ENCODE data around the gene ENOX1. TPM values are rescaled to one million over a fixed set of nuclear protein-coding genes. Genes with fewer than 3 reads are reported as not detected.

ENOX1 gene
- total and polyA plus RNA-seq, 2 of the 8 experiments (the other 6 are each of a cell fraction or from before 2014, with no cell fraction given), result 0.23 to 0.37 TPM

DNA sequence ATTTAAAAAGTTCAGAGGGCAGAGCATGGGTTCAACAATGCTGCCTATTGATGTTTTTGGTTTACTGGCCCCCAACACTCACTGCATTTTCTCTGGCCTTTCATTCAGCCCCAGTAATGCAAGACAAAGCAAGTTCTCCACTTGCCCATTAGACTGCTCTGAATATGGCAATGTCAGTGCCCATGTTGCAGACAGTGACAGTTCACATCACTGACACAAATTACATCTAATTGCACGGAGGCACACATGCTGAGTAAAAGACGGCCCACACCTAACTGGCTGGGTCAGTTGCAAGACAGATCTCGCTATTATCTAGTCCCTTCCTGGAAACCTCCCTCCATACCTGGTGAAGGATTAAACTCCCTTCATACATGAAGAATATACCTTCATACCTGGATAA, 54.0 kb downstream of the ENOX1 start:
- Histone ChIP-seq H3K79me2 (ENCODE audit: control insufficient read depth in 1 of 2, insufficient read depth in 2 of 2, low read length in 2 of 2) (no peaks in the 10 kb centered on the region), H3K56ac (replicated peaks; ENCODE audit: insufficient read length, low read depth, low read length) (no peak overlapping the region), H3K4me3 (ENCODE audit: extremely low read depth in 1 of 4, insufficient read depth in 2 of 4, low read depth in 3 of 4, low read length in 4 of 4) (no peak overlapping the region), H3K36me3 (ENCODE audit: control insufficient read depth in 2 of 4, insufficient read depth in 4 of 4, low read length in 3 of 4) (no peaks in the 10 kb centered on the region), H3K18ac (ENCODE audit: extremely low read depth, low read length) (no peak overlapping the region), H3K27me3 (replicated peaks in 1 of 4; ENCODE audit: control insufficient read depth in 3 of 4, extremely low read depth in 1 of 4, insufficient read depth in 3 of 4, low read length in 3 of 4) (peaks cover 0 to 2% (median 0%) of the 10 kb centered on the region in 4 experiments; a peak in 2 of 7 replicates), H3K79me1 (ENCODE audit: low read depth, low read length) (no peaks in the 10 kb centered on the region), H4K20me1 (replicated peaks in 1 of 2; ENCODE audit: control insufficient read depth in 1 of 2, insufficient read depth in 2 of 2, low read length in 2 of 2) (no peaks in the 10 kb centered on the region), H2BK12ac (ENCODE audit: low read depth, low read length) (no peak overlapping the region), H4K5ac (ENCODE audit: insufficient read length, low read depth, low read length) (no peak overlapping the region), H3K9ac (replicated peaks in 1 of 4; ENCODE audit: extremely low read depth in 1 of 4, low read depth in 3 of 4, low read length in 3 of 4) (no peak overlapping the region), H3K4me1 (replicated peaks in 1 of 4; ENCODE audit: control insufficient read depth in 3 of 4, insufficient read depth in 4 of 4, low read length in 3 of 4) (peaks cover 0 to 2% (median 0%) of the 10 kb centered on the region in 4 experiments; a peak in 1 of 7 replicates), H3K9me3 (ENCODE audit: insufficient read depth in 2 of 2, low read depth in 1 of 2, low read length in 1 of 2) (no peaks in the 10 kb centered on the region), H2BK5ac (ENCODE audit: low read depth, low read length) (no peak overlapping the region), H3K23ac (ENCODE audit: insufficient read length) (no peak overlapping the region), H2BK120ac (replicated peaks; ENCODE audit: low read depth, low read length) (no peak overlapping the region), H2BK20ac (ENCODE audit: low read length) (no peak overlapping the region), H4K91ac (replicated peaks; ENCODE audit: insufficient read length, low read length) (no peak overlapping the region), H4K8ac (ENCODE audit: extremely low read depth, insufficient read depth, low read length) (no peak overlapping the region), H2AFZ (ENCODE audit: low read length) (no peak overlapping the region), H3K4me2 (ENCODE audit: insufficient read depth in 1 of 2, low read depth in 2 of 2, low read length in 2 of 2) (no peak overlapping the region), H2AK5ac (ENCODE audit: low read depth, low read length) (no peak overlapping the region), H3K27ac (ENCODE audit: low read depth, low read length) (no peak overlapping the region), H2BK15ac (ENCODE audit: low read length) (no peak overlapping the region), H3K23me2 (ENCODE audit: low read depth, low read length) (no peaks in the 10 kb centered on the region), H3K4ac (replicated peaks; ENCODE audit: insufficient read length, low read depth, low read length) (no peak overlapping the region), H3K14ac (ENCODE audit: insufficient read length) (no peak overlapping the region)
- ChIA-PET CTCF (ENCODE audit: partially characterized antibody) (no interaction called here), POLR2A (ENCODE audit: partially characterized antibody) (no interaction called here)
- FAIRE-seq (no peak), DNase-seq (ENCODE audit: low read depth in 1 of 2, low spot score in 2 of 2) (no peak)
- TF ChIP-seq CBX5 (IDR thresholded peaks at IDR 0.05; ENCODE audit: low read depth, low read length) (no peak), TAF7 (optimal IDR thresholded peaks at IDR 0.05; ENCODE audit: borderline replicate concordance, low read depth, low read length) (no peak), EZH2 (IDR thresholded peaks at IDR 0.05; ENCODE audit: low read depth, low read length, severe bottlenecking) (no peak), KDM4A (IDR thresholded peaks at IDR 0.05; ENCODE audit: low read depth, low read length, severe bottlenecking) (no peak), BACH1 (IDR thresholded peaks at IDR 0.05; ENCODE audit: low read length) (no peak), EGR1 (IDR thresholded peaks at IDR 0.05; ENCODE audit: borderline replicate concordance, low read depth, low read length) (no peak), ZNF274 (IDR thresholded peaks at IDR 0.05; ENCODE audit: borderline replicate concordance, extremely low read depth, low read length) (no peak), RBBP5 (IDR thresholded peaks at IDR 0.05; ENCODE audit: borderline replicate concordance, low read depth, low read length) (no peak), POU5F1 (IDR thresholded peaks at IDR 0.05; ENCODE audit: low read depth, low read length) (no peak), TAF1 (IDR thresholded peaks at IDR 0.05; ENCODE audit: low read depth, low read length) (no peak), SIN3A (conservative IDR thresholded peaks at IDR 0.05 in 1 of 2, IDR thresholded peaks at IDR 0.05 in 1 of 2; ENCODE audit: low read depth in 1 of 2, low read length in 2 of 2) (no peak)
- TF ChIP-seq, protein P1, sequence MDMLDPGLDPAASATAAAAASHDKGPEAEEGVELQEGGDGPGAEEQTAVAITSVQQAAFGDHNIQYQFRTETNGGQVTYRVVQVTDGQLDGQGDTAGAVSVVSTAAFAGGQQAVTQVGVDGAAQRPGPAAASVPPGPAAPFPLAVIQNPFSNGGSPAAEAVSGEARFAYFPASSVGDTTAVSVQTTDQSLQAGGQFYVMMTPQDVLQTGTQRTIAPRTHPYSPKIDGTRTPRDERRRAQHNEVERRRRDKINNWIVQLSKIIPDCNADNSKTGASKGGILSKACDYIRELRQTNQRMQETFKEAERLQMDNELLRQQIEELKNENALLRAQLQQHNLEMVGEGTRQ (IDR thresholded peaks at IDR 0.05; ENCODE audit: low read length), result no peak
- TF ChIP-seq, protein P2, sequence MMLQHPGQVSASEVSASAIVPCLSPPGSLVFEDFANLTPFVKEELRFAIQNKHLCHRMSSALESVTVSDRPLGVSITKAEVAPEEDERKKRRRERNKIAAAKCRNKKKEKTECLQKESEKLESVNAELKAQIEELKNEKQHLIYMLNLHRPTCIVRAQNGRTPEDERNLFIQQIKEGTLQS (IDR thresholded peaks at IDR 0.05; ENCODE audit: insufficient read depth, low read depth, low read length), result no peak
- 96% methylated on average over 3 of the region's 3 CpGs; no CpG with 5 or more reads in 1 of the 2 experiments for WGBS, 2 experiments (ENCODE audit: extremely low coverage in 1 of 2, insufficient coverage in 1 of 2, insufficient read length in 1 of 2, insufficient replicate concordance in 2 of 2, low coverage in 1 of 2, low lambda C conversion rate in 2 of 2, missing lambda C conversion rate in 1 of 2)

Data from H1 (cell line).